ENCODE measurements around the gene DCDC1.
A peak's percentile ranks its signal among the peaks of the same experiment; 100 is the strongest.

DCDC1 gene

GRCh38 chr11:31236143-31236542 is 133.4 kb downstream of the DCDC1 start:
- no peak for TF ChIP-seq POLR2A (IDR thresholded peaks at IDR 0.05; ENCODE audit: extremely low read depth, insufficient read length)
- TF ChIP-seq MYC (IDR thresholded peaks at IDR 0.05; ENCODE audit: low read depth, low read length) = no peak
- TF ChIP-seq CTCF (IDR thresholded peaks at IDR 0.05; ENCODE audit: low read depth, low read length) = no peak
- no peak for TF ChIP-seq MAX (IDR thresholded peaks at IDR 0.05; ENCODE audit: low read depth, low read length)
- no peak overlapping the region for H3K4me3 ChIP-seq (ENCODE audit: low read depth, low read length)
- DNase-seq (ENCODE audit: low read depth) = peak; percentile 26

- TF ChIP-seq POLR2A (IDR thresholded peaks at IDR 0.05; ENCODE audit: extremely low read depth, insufficient read length) (no peak), CTCF (IDR thresholded peaks at IDR 0.05; ENCODE audit: low read depth, low read length) (no peak), MAX (IDR thresholded peaks at IDR 0.05; ENCODE audit: low read depth, low read length) (no peak), MYC (IDR thresholded peaks at IDR 0.05; ENCODE audit: low read depth, low read length) (no peak)
- H3K4me3 ChIP-seq (ENCODE audit: low read depth, low read length) = no peak overlapping the region
- no peak for DNase-seq (ENCODE audit: low read depth)
Measured at GRCh38 chr11:31233425-31233824, 136.1 kb downstream of the DCDC1 start.

GRCh38 chr11:31231601-31232000 is 137.9 kb downstream of the DCDC1 start:
- no peak for TF ChIP-seq MYC (IDR thresholded peaks at IDR 0.05; ENCODE audit: low read depth, low read length)
- no peak for TF ChIP-seq POLR2A (IDR thresholded peaks at IDR 0.05; ENCODE audit: extremely low read depth, insufficient read length)
- DNase-seq (ENCODE audit: low read depth) = no peak
- no peak overlapping the region for H3K4me3 ChIP-seq (ENCODE audit: low read depth, low read length)

GRCh38 chr11:31218847-31219246 is 150.7 kb downstream of the DCDC1 start:
- H3K4me3 ChIP-seq (ENCODE audit: low read depth, low read length) = no peak overlapping the region
- DNase-seq (ENCODE audit: low read depth) = no peak
- no peak for TF ChIP-seq CTCF (IDR thresholded peaks at IDR 0.05; ENCODE audit: low read depth, low read length)
- no peak for TF ChIP-seq MAX (IDR thresholded peaks at IDR 0.05; ENCODE audit: low read depth, low read length)
- no peak for TF ChIP-seq POLR2A (IDR thresholded peaks at IDR 0.05; ENCODE audit: extremely low read depth, insufficient read length)
- no peak for TF ChIP-seq MYC (IDR thresholded peaks at IDR 0.05; ENCODE audit: low read depth, low read length)

GRCh38 chr11:31214372-31214771 is 155.2 kb downstream of the DCDC1 start:
- no peak overlapping the region for H3K4me3 ChIP-seq (ENCODE audit: low read depth, low read length)
- TF ChIP-seq CTCF (IDR thresholded peaks at IDR 0.05; ENCODE audit: low read depth, low read length) (no peak), MAX (IDR thresholded peaks at IDR 0.05; ENCODE audit: low read depth, low read length) (no peak), MYC (IDR thresholded peaks at IDR 0.05; ENCODE audit: low read depth, low read length) (no peak), POLR2A (IDR thresholded peaks at IDR 0.05; ENCODE audit: extremely low read depth, insufficient read length) (no peak)
- peak; percentile 2 for DNase-seq (ENCODE audit: low read depth)

GRCh38 chr11:31199378-31199777 is 170.2 kb downstream of the DCDC1 start:
- no peak for TF ChIP-seq POLR2A (IDR thresholded peaks at IDR 0.05; ENCODE audit: extremely low read depth, insufficient read length)
- no peak for TF ChIP-seq MAX (IDR thresholded peaks at IDR 0.05; ENCODE audit: low read depth, low read length)
- TF ChIP-seq CTCF (IDR thresholded peaks at IDR 0.05; ENCODE audit: low read depth, low read length) = no peak
- no peak for TF ChIP-seq MYC (IDR thresholded peaks at IDR 0.05; ENCODE audit: low read depth, low read length)
- no peak for DNase-seq (ENCODE audit: low read depth)
- no peak overlapping the region for H3K4me3 ChIP-seq (ENCODE audit: low read depth, low read length)
